Heart right ventricle (tissue), 16 donors: Measurements from ENCODE around the gene HOXD11. TPM values are rescaled to one million over a fixed set of nuclear protein-coding genes. Genes with fewer than 3 reads are reported as not detected.

Experiments
- ATAC-seq, 8 donors: fragments of 200-7000 bp; cut with Tn5 transposase; one replicate each; pipeline ENCODE4 v1.9.1; 2020; ENCODE audit warnings: mild to moderate bottlenecking in 8 of 8, moderate library complexity in 8 of 8, moderate number of reproducible peaks in 1 of 8
- DNase-seq, 2 donors: peaks; one replicate each; pipeline ENCODE4 v3.0.0-alpha.2; 2020
- H3K27ac ChIP-seq, 10 donors: fragments of 200-600 bp; sonication (generic) in 2 of 10; one replicate each; pipeline versions ENCODE4 v1.5.0 to v1.8.0; 2020 to 2022; ENCODE audit warnings: mild to moderate bottlenecking in 3 of 10
- H3K27me3 ChIP-seq, 7 donors: fragments of 200-600 bp; one replicate each; pipeline ENCODE4 v1.8.0; 2021 to 2022; ENCODE audit warnings: mild to moderate bottlenecking in 2 of 7
- H3K36me3 ChIP-seq, 9 donors: fragments of 200-600 bp; sonication (generic) in 1 of 9; one replicate each; pipeline versions ENCODE4 v1.5.0 to v1.8.0; 2020 to 2022; ENCODE audit warnings: mild to moderate bottlenecking in 2 of 9
- H3K4me1 ChIP-seq, 9 donors: fragments of 200-600 bp; sonication (generic) in 1 of 9; one replicate each; pipeline versions ENCODE4 v1.5.0 to v1.8.0; 2020 to 2022; ENCODE audit warnings: mild to moderate bottlenecking in 4 of 9
- H3K4me3 ChIP-seq, 10 donors: fragments of 200-600 bp; sonication (generic) in 2 of 10; one replicate each; pipeline versions ENCODE4 v1.5.0 to v1.8.0; 2020 to 2022; ENCODE audit warnings: mild to moderate bottlenecking in 7 of 10, moderate library complexity in 2 of 10
- H3K9me3 ChIP-seq, 11 donors: fragments of 200-600 bp in 10 of 11; sonication (generic) in 2 of 11; one replicate each; pipeline versions ENCODE4 v1.5.0 to v1.8.0; 2013 to 2022; ENCODE audit warnings: mild to moderate bottlenecking in 2 of 11, control low read depth in 1 of 11, moderate library complexity in 1 of 11
- WGBS, 2 donors: extraction: QIAGEN DNeasy Blood & Tissue Kit; methylation state at CpG; one replicate each; pipeline ENCODE4 v1.1.7; 2013; ENCODE audit warnings: inconsistent platforms in 1 of 2; 5-methylcytosine and 5-hydroxymethylcytosine counted together
- intact Hi-C, 10 donors: fragments of 100-400 bp; cut with DNase I; formaldehyde crosslinking; loops; one replicate each; pipeline versions ENCODE4 v1.11.1 to v1.14.2; 2022
- polyA plus RNA-seq, 2 donors: library from polyadenylated mRNA; stranded (reverse); fragments of 200-250 nt; gene quantifications; one replicate each; pipeline ENCODE4 v1.2.3, GENCODE V29; 2013
- total RNA-seq, 10 donors: library from RNA; stranded (reverse); fragmentation: NEBNext Ultra II Directional in 3 of 10; extraction: Animal tissue kit (Norgen Biotek cat#: 25700) in 3 of 10; gene quantifications; one replicate each; pipeline versions ENCODE4 v1.2.1 to v1.2.4, GENCODE V29; 2021 to 2023
- TF ChIP-seq, protein P1 (sequence below), 9 donors: fragments of 200-600 bp; sonication (generic) in 2 of 9; IDR thresholded peaks; one replicate each; pipeline versions ENCODE4 v1.5.0 to v1.8.0; 2021 to 2022; ENCODE audit warnings: antibody characterized with exemption in 9 of 9, mild to moderate bottlenecking in 5 of 9, moderate library complexity in 1 of 9
- donor health status: Arrhythmogenic right ventricular cardiomyopathy.
- donor health status: ischemic (EF 13 %, LVEDD 7.1; RV severe dilation, severe dysfunction).
- donor health status: healthy with polysubstance abuse.
- donor health status: DM: no; HTN: yes; CAD: no.
- donor health status: DM: no; HTN: no; CAD: no.
- donor health status: ischemic (EF 25% LVEDD 6.9; RV normal size, moderate dysfunction).
- donor health status: ischemic (EF 25% LVEDD 5.7; RV mildly dilated, moderate dysfunction).
- donor health status: healthy.
- donor health status: DM: yes; HTN: yes; CAD: no.
- donor health status: Ischemic cardiomyopathy.
- donor health status: ischemic (EF 35%, LVEDD 5.7; RV mildly dilated, moderate dysfunction).
- donor health status: nonischemic (EF 11% LVEDD 7.7; RV severe dilation, severe dysfunction).
- donor health status: DM: yes; HTN: yes; CAD: no.
- donor health status: PGD.
- donor health status: ischemic (EF 29% LVEDD 5.4; RV normal size, mild dysfunction).
- donor health status: nonischemic (EF 23%, LVEDD 6.1; RV moderate dilation, normal function).

HOXD11 gene
- total and polyA plus RNA-seq, 12 donors, result not detected

DNA sequence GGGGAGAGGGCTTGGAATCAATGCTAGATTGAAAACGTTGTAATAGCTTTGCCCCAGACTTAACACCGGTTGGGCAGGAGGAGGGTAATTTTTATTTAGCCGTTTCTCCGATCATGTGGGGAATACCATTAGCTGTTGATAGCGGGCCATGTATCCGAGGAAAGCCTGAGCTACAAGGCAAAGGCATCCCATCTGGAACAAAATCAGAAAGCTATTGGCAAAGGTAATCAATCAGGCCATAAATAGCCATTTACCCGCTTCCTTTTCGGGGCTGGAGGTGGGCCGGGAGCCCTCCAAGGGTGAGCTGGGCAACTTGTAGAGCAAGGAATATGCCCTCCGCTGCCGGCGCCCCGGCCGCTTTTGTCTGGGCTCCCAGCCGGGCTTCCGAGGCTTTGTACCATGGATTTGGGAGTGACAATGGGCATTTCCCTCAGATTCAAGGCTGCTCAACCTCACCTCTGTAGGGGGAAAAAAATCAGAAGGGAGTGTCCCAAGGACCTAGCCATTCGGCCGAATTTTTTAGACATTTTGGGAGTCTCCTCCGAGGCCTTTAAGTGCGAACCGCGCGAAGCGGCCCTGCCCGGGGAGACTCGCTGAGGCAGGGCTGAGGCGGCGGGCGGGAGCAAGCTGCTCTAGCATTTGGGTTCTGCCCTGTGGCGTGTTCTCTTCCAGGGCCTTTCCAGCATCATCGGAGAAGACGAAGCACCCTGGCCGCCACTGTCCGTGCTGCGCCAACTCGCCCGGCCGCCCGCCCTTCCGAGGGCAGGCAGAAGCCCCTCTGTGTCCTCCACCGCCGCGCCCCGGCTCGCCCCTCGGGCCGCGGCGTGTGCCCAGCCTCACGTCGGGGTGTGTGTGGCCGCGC is 14.3 kb downstream of the HOXD11 start:
- Histone ChIP-seq H3K27me3 (peaks cover 78 to 100% (median 100%) of the 10 kb centered on the region in 7 donors), H3K9me3 (no peaks in the 10 kb centered on the region), H3K27ac (no peak overlapping the region), H3K4me1 (peaks cover 0 to 23% (median 17%) of the 10 kb centered on the region in 9 donors), H3K36me3 (no peaks in the 10 kb centered on the region), H3K4me3 (peak overlapping the region in 1 of 10 donors; percentile 41)
- DNase-seq (no peak), ATAC-seq (no peak)
- 6 to 11% methylated on average over 53 of the region's 53 CpGs for WGBS, 2 donors
- TF ChIP-seq, protein P1, sequence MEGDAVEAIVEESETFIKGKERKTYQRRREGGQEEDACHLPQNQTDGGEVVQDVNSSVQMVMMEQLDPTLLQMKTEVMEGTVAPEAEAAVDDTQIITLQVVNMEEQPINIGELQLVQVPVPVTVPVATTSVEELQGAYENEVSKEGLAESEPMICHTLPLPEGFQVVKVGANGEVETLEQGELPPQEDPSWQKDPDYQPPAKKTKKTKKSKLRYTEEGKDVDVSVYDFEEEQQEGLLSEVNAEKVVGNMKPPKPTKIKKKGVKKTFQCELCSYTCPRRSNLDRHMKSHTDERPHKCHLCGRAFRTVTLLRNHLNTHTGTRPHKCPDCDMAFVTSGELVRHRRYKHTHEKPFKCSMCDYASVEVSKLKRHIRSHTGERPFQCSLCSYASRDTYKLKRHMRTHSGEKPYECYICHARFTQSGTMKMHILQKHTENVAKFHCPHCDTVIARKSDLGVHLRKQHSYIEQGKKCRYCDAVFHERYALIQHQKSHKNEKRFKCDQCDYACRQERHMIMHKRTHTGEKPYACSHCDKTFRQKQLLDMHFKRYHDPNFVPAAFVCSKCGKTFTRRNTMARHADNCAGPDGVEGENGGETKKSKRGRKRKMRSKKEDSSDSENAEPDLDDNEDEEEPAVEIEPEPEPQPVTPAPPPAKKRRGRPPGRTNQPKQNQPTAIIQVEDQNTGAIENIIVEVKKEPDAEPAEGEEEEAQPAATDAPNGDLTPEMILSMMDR (IDR thresholded peaks at IDR 0.05), result no peak
- intact Hi-C loops, result loop anchor here in 7 of 10 donors (2.0 to 10.0 kb wide), 4 partner anchors 53 to 1026 kb away; no protein-coding TSS in a partner anchor

GRCh38 chr2:176122052-176122682 is 15.1 kb downstream of the HOXD11 start:
- TF ChIP-seq, protein P1 (IDR thresholded peaks at IDR 0.05), result no peak
- Histone ChIP-seq H3K27ac (no peak overlapping the region), H3K9me3 (no peaks in the 10 kb centered on the region), H3K4me1 (peaks cover 0 to 23% (median 19%) of the 10 kb centered on the region in 9 donors), H3K4me3 (peak overlapping the region in 9 of 10 donors; percentile 20 to 49 (median 37)), H3K27me3 (peaks cover 70 to 100% (median 100%) of the 10 kb centered on the region in 7 donors), H3K36me3 (no peaks in the 10 kb centered on the region)
- intact Hi-C loops, result loop anchor here in 7 of 10 donors (2.0 to 10.0 kb wide), 4 partner anchors 53 to 1025 kb away; no protein-coding TSS in a partner anchor
- ATAC-seq (peak in 2 of 8 donors; percentile 20 to 27), DNase-seq (no peak)
- 2 to 4% methylated on average over 43 to 47 of the region's 47 CpGs for WGBS, 2 donors

- Histone ChIP-seq H3K4me3 (peak within 1 kb of the TSS; percentile 8 to 49 (median 36)), H3K9me3 (no peaks in the 10 kb centered on the region), H3K27me3 (peaks cover 64 to 100% (median 99%) of the 10 kb centered on the region in 7 donors), H3K27ac (no peak within 1 kb of the TSS), H3K36me3 (no peaks in the 10 kb centered on the region), H3K4me1 (peaks cover 0 to 26% (median 20%) of the 10 kb centered on the region in 9 donors)
- peak in 3 of 8 donors; percentile 38 to 61 (median 38) for ATAC-seq
- intact Hi-C loops, result loop anchor here in 7 of 10 donors (2.0 to 10.0 kb wide), 4 partner anchors 54 to 1024 kb away; no protein-coding TSS in a partner anchor
- WGBS, 2 donors, result 1 to 2% methylated on average over 64 to 84 of the region's 84 CpGs
- DNase-seq, result no peak
- TF ChIP-seq, protein P1 (IDR thresholded peaks at IDR 0.05), result no peak
Measured at GRCh38 chr2:176122683-176123410, 15.8 kb downstream of the HOXD11 start, which contains the start of gene HOXD9. HOXD9 (plus strand) TSS chr2:176122719; CDS start chr2:176122769, 50 bp downstream.
